Measurements from ENCODE around the gene MPV17L2.
"Not testable (repeated sequence)": the region's sequence is repeated elsewhere in the genome, so short reads cannot be mapped to it uniquely, and the experiment has no call there.

MPV17L2 gene

GRCh38 chr19:18193388-18194180, 566 bp downstream of the MPV17L2 start:
- no peak for DNase-seq

- no peak for DNase-seq
Measured at GRCh38 chr19:18194181-18194530, 1.1 kb downstream of the MPV17L2 start.

GRCh38 chr19:18194554-18195238, 1.7 kb downstream of the MPV17L2 start:
- peak; percentile 29 for DNase-seq

GRCh38 chr19:18196511-18196845, 3.5 kb downstream of the MPV17L2 start:
- no peak for DNase-seq

GRCh38 chr19:18197306-18197705, 4.3 kb downstream of the MPV17L2 start:
- no peak for DNase-seq

GRCh38 chr19:18197941-18198340, 4.9 kb downstream of the MPV17L2 start:
- no peak for DNase-seq

GRCh38 chr19:18198374-18198773, 5.4 kb downstream of the MPV17L2 start:
- DNase-seq: no peak

GRCh38 chr19:18202397-18202777, 9.4 kb downstream of the MPV17L2 start:
- DNase-seq: no peak

- DNase-seq: peak; percentile 39
Measured at GRCh38 chr19:18202778-18203407, 9.9 kb downstream of the MPV17L2 start.

GRCh38 chr19:18203408-18203862, 10.4 kb downstream of the MPV17L2 start:
- DNase-seq: peak; percentile 54

GRCh38 chr19:18203863-18204393, 10.9 kb downstream of the MPV17L2 start, which contains the start of gene RAB3A:
Gene RAB3A (minus strand): TSS chr19:18204042. CDS start chr19:18202740, 1,302 bp downstream.
- DNase-seq: peak; percentile 100

- DNase-seq: peak; percentile 49
Measured at GRCh38 chr19:18204394-18205199, 11.6 kb downstream of the MPV17L2 start.

- DNase-seq: peak; percentile 67
Measured at GRCh38 chr19:18205200-18205892, 12.3 kb downstream of the MPV17L2 start.

- no peak for DNase-seq
Measured at GRCh38 chr19:18206018-18206417, 13.0 kb downstream of the MPV17L2 start.

GRCh38 chr19:18208098-18208951, 15.3 kb downstream of the MPV17L2 start:
- peak; percentile 63 for DNase-seq

GRCh38 chr19:18209912-18210311, 16.9 kb downstream of the MPV17L2 start:
- DNase-seq: not testable (repeated sequence)

- no peak for DNase-seq
Measured at GRCh38 chr19:18211683-18212082, 18.7 kb downstream of the MPV17L2 start.

- DNase-seq: no peak
Measured at GRCh38 chr19:18214779-18215433, 21.9 kb downstream of the MPV17L2 start.

- DNase-seq: no peak
Measured at GRCh38 chr19:18216789-18217188, 23.8 kb downstream of the MPV17L2 start.

GRCh38 chr19:18218159-18218558, 25.1 kb downstream of the MPV17L2 start:
- no peak for DNase-seq

GRCh38 chr19:18218600-18218999, 25.6 kb downstream of the MPV17L2 start:
- no peak for DNase-seq
